H9 (cell line): ENCODE data around the gene IFT25. TPM values are rescaled to one million over a fixed set of nuclear protein-coding genes. Genes with fewer than 3 reads are reported as not detected.

Source experiments
- DNase-seq: peaks from one replicate; pipeline ENCODE4 v3.0.0-alpha.2; 2017
- H2AFZ ChIP-seq: one replicate; pipeline ENCODE4 v1.6.1; 2013; ENCODE audit warnings: mild to moderate bottlenecking, low read length, control low read depth, moderate library complexity
- H2AK5ac ChIP-seq: 2 replicates; pipeline ENCODE4 v1.6.1; 2013; ENCODE audit warnings: low read length, control low read depth, mixed read lengths; ENCODE audit not compliant: insufficient read length
- H2BK120ac ChIP-seq: one replicate; pipeline ENCODE4 v1.6.1; 2013; ENCODE audit warnings: low read depth, mild to moderate bottlenecking, low read length, control low read depth, inconsistent platforms; ENCODE audit not compliant: poor library complexity, severe bottlenecking
- H2BK12ac ChIP-seq: 2 replicates; pipeline ENCODE4 v1.6.1; 2013; ENCODE audit warnings: low read length, control low read depth, mixed read lengths, low read depth; ENCODE audit not compliant: insufficient read length
- H2BK15ac ChIP-seq: 2 replicates; pipeline ENCODE4 v1.6.1; 2013; ENCODE audit warnings: low read depth, low read length, control low read depth
- H2BK20ac ChIP-seq: one replicate; pipeline ENCODE4 v1.6.1; 2013; ENCODE audit warnings: low read depth, mild to moderate bottlenecking, low read length, control low read depth, inconsistent platforms; ENCODE audit not compliant: poor library complexity, severe bottlenecking
- H2BK5ac ChIP-seq: 2 replicates; pipeline ENCODE4 v1.6.1; 2013; ENCODE audit warnings: low read length, control low read depth, mixed read lengths; ENCODE audit not compliant: insufficient read length
- H3K14ac ChIP-seq: 2 replicates; pipeline ENCODE4 v1.6.1; 2013; ENCODE audit warnings: low read length, control low read depth; ENCODE audit not compliant: insufficient read depth
- H3K18ac ChIP-seq: 2 replicates; pipeline ENCODE4 v1.6.1; 2013; ENCODE audit warnings: low read depth, mild to moderate bottlenecking, mixed read lengths, low read length, control low read depth; ENCODE audit not compliant: insufficient read length
- H3K23ac ChIP-seq: 2 replicates; pipeline ENCODE4 v1.6.1; 2013; ENCODE audit warnings: low read length, control low read depth, mixed read lengths, low read depth; ENCODE audit not compliant: insufficient read length
- H3K23me2 ChIP-seq: 2 replicates; pipeline ENCODE4 v1.6.1; 2013; ENCODE audit warnings: low read depth, mild to moderate bottlenecking, mixed read lengths, low read length, control low read depth; ENCODE audit not compliant: insufficient read length, poor library complexity, severe bottlenecking
- H3K27ac ChIP-seq: 2 replicates; pipeline ENCODE4 v1.5.1; 2013; ENCODE audit warnings: low read length, control low read depth, mixed read lengths, low read depth; ENCODE audit not compliant: insufficient read length
- H3K27me3 ChIP-seq: 2 replicates; pipeline ENCODE4 v1.6.1; 2013; ENCODE audit warnings: low read length, control low read depth, inconsistent platforms; ENCODE audit not compliant: insufficient read depth
- H3K4ac ChIP-seq: 2 replicates; pipeline ENCODE4 v1.6.1; 2013; ENCODE audit warnings: low read depth, mild to moderate bottlenecking, control low read depth, inconsistent platforms, low read length, moderate library complexity
- H3K4me1 ChIP-seq: 2 replicates; pipeline ENCODE4 v1.6.1; 2013; ENCODE audit warnings: low read length, control low read depth, inconsistent platforms; ENCODE audit not compliant: insufficient read depth
- H3K4me2 ChIP-seq: 2 replicates; pipeline ENCODE4 v1.6.1; 2013; ENCODE audit warnings: low read length, control low read depth, mixed read lengths; ENCODE audit not compliant: insufficient read length, insufficient read depth
- H3K56ac ChIP-seq: 2 replicates; pipeline ENCODE4 v1.6.1; 2013; ENCODE audit warnings: low read depth, mild to moderate bottlenecking, mixed read lengths, low read length, control low read depth; ENCODE audit not compliant: insufficient read length
- H3K79me1 ChIP-seq: 2 replicates; pipeline ENCODE4 v1.6.1; 2013; ENCODE audit warnings: low read depth, mild to moderate bottlenecking, moderate library complexity, low read length, control low read depth, inconsistent platforms; ENCODE audit not compliant: insufficient read depth, poor library complexity, severe bottlenecking
- H3K79me2 ChIP-seq: 2 replicates; pipeline ENCODE4 v1.6.1; 2013; ENCODE audit warnings: low read length, control low read depth, inconsistent platforms; ENCODE audit not compliant: insufficient read depth
- H3K9ac ChIP-seq: 2 replicates; pipeline ENCODE4 v1.6.1; 2013; ENCODE audit warnings: low read length, control low read depth, mixed read lengths; ENCODE audit not compliant: insufficient read length; ENCODE audit errors: extremely low read depth
- H3K9me3 ChIP-seq: one replicate; pipeline ENCODE4 v1.6.1; 2013; ENCODE audit warnings: low read depth, low read length, inconsistent platforms; ENCODE audit not compliant: control insufficient read depth
- H3T11ph ChIP-seq: one replicate; pipeline ENCODE4 v1.6.1; 2013; ENCODE audit warnings: mild to moderate bottlenecking, low read length, control low read depth, inconsistent platforms
- H4K20me1 ChIP-seq: one replicate; pipeline ENCODE4 v1.6.1; 2013; ENCODE audit not compliant: control insufficient read depth, insufficient read length, insufficient read depth
- H4K5ac ChIP-seq: 2 replicates; pipeline ENCODE4 v1.6.1; 2013; ENCODE audit warnings: low read depth, mild to moderate bottlenecking, mixed read lengths, low read length, control low read depth; ENCODE audit not compliant: insufficient read length
- H4K8ac ChIP-seq: replicated peaks from 2 replicates; pipeline ENCODE4 v1.6.1; 2013; ENCODE audit warnings: low read length, control low read depth, mixed read lengths, low read depth; ENCODE audit not compliant: insufficient read length
- H4K91ac ChIP-seq: 2 replicates; pipeline ENCODE4 v1.6.1; 2013; ENCODE audit warnings: low read depth, mild to moderate bottlenecking, moderate library complexity, mixed read lengths, low read length, control low read depth; ENCODE audit not compliant: insufficient read length
- H3K27ac Mint-ChIP-seq, 3 experiments: 2 replicates in 2 of 3; 3 replicates in 1 of 3; pipeline ENCODE4 v1.8.0; 2020 to 2021; ENCODE audit warnings: mixed read lengths in 3 of 3, mild to moderate bottlenecking in 1 of 3, moderate library complexity in 1 of 3
- H3K27me3 Mint-ChIP-seq: 2 replicates; pipeline ENCODE4 v1.8.0; 2021; ENCODE audit warnings: low read depth, mild to moderate bottlenecking, moderate library complexity, mixed read lengths
- H3K36me3 Mint-ChIP-seq, 3 experiments: 2 replicates in 2 of 3; 3 replicates in 1 of 3; pipeline ENCODE4 v1.8.0; 2020 to 2021; ENCODE audit warnings: low read depth in 3 of 3, mixed read lengths in 3 of 3; ENCODE audit not compliant: insufficient read depth in 1 of 3
- H3K4me1 Mint-ChIP-seq, 2 experiments: 2 replicates each; pipeline ENCODE4 v1.8.0; 2020; ENCODE audit warnings: mixed read lengths in 2 of 2
- H3K4me3 Mint-ChIP-seq, 2 experiments: 2 replicates in 1 of 2; 3 replicates in 1 of 2; pipeline ENCODE4 v1.8.0; 2020 to 2021; ENCODE audit warnings: mild to moderate bottlenecking in 2 of 2, mixed read lengths in 2 of 2, moderate library complexity in 1 of 2
- H3K9me3 Mint-ChIP-seq, 2 experiments: 2 replicates in 1 of 2; 3 replicates in 1 of 2; pipeline ENCODE4 v1.8.0; 2020; ENCODE audit warnings: mild to moderate bottlenecking in 2 of 2, mixed read lengths in 2 of 2, moderate library complexity in 1 of 2
- WGBS: extraction: QIAGEN DNeasy Blood & Tissue Kit; methylation state at CpG from one replicate; pipeline ENCODE4 v1.1.7; 2013; ENCODE audit warnings: missing lambda C conversion rate, low lambda C conversion rate, mixed read lengths; ENCODE audit not compliant: insufficient read length; ENCODE audit errors: extremely low coverage; 5-methylcytosine and 5-hydroxymethylcytosine counted together
- total RNA-seq: library from RNA; stranded (reverse); gene quantifications from 2 replicates; pipeline ENCODE4 v1.2.1, GENCODE V29; 2021
- TF ChIP-seq, protein P1 (sequence below): fragments of 200-600 bp; sonication (generic); conservative IDR thresholded peaks from 3 replicates; pipeline ENCODE4 v1.8.0; 2021; ENCODE audit warnings: antibody characterized with exemption, mild to moderate bottlenecking

The IFT25 gene
- total RNA-seq, 1 experiment from 2014 or later: 36.8 TPM

DNA sequence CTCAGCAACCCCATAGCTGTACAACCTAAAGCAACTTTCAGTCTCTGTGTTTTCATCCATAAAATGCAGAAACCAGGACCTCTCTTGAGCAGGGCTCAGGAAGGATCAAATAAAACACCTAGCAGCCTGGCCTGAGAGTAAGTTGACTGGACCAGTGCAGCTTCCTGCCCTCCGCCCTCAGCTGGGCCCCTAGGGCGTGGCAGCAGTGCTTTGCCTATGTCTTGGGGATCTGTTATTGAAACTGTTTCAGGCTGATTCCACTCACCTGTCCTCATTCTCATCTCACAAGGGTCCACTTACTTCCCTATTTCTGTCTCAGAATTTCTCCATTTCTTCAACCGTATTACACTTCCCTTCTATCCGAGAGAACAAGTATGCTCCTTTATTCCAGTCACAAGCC lies 18.0 kb upstream of the IFT25 start:
- no peak overlapping the region for H3K18ac ChIP-seq
- no peaks in the 10 kb centered on the region for H3K23me2 ChIP-seq
- no peak overlapping the region for H2BK20ac ChIP-seq
- no peaks in the 10 kb centered on the region for H3K79me2 ChIP-seq
- no peak overlapping the region for H3K27ac ChIP-seq
- H2AK5ac ChIP-seq: no peak overlapping the region
- Mint-ChIP-seq H3K27me3 (no peaks in the 10 kb centered on the region), H3K4me1 (peaks cover 6 to 10% of the 10 kb centered on the region in 2 experiments), H3K27ac (peak overlapping the region in 2 of 3 experiments; percentile 61 to 74; a peak in 3 of 7 replicates), H3K36me3 (peaks cover 25 to 71% (median 61%) of the 10 kb centered on the region in 3 experiments; a peak in 6 of 7 replicates), H3K4me3 (no peak overlapping the region), H3K9me3 (no peaks in the 10 kb centered on the region)
- H3K23ac ChIP-seq: no peak overlapping the region
- H2AFZ ChIP-seq: no peak overlapping the region
- no peak overlapping the region for H3K56ac ChIP-seq
- no peak overlapping the region for H4K91ac ChIP-seq
- H4K8ac ChIP-seq: no peak overlapping the region
- H2BK120ac ChIP-seq: no peak overlapping the region
- H3K4me1 ChIP-seq: 0 out of 2 replicates have a peak, but pooled peaks cover 2% of the 10 kb centered on the region
- H2BK5ac ChIP-seq: no peak overlapping the region
- H3K4me2 ChIP-seq: no peak overlapping the region
- H3K14ac ChIP-seq: no peak overlapping the region
- H3K9ac ChIP-seq: no peak overlapping the region
- no peaks in the 10 kb centered on the region for H3K79me1 ChIP-seq
- no peak for DNase-seq
- H3K27me3 ChIP-seq: no peaks in the 10 kb centered on the region
- H2BK15ac ChIP-seq: no peak overlapping the region
- 100% methylated on average over 2 of the region's 4 CpGs for WGBS
- no peak overlapping the region for H3K4ac ChIP-seq
- H3T11ph ChIP-seq: no peak overlapping the region
- no peaks in the 10 kb centered on the region for H3K9me3 ChIP-seq
- no peak overlapping the region for H2BK12ac ChIP-seq
- no peaks in the 10 kb centered on the region for H4K20me1 ChIP-seq
- no peak overlapping the region for H4K5ac ChIP-seq
- TF ChIP-seq, protein P1, sequence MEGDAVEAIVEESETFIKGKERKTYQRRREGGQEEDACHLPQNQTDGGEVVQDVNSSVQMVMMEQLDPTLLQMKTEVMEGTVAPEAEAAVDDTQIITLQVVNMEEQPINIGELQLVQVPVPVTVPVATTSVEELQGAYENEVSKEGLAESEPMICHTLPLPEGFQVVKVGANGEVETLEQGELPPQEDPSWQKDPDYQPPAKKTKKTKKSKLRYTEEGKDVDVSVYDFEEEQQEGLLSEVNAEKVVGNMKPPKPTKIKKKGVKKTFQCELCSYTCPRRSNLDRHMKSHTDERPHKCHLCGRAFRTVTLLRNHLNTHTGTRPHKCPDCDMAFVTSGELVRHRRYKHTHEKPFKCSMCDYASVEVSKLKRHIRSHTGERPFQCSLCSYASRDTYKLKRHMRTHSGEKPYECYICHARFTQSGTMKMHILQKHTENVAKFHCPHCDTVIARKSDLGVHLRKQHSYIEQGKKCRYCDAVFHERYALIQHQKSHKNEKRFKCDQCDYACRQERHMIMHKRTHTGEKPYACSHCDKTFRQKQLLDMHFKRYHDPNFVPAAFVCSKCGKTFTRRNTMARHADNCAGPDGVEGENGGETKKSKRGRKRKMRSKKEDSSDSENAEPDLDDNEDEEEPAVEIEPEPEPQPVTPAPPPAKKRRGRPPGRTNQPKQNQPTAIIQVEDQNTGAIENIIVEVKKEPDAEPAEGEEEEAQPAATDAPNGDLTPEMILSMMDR: no peak
